ENCODE results near the gene ARMC12. TPM values are rescaled to one million over a fixed set of nuclear protein-coding genes. Genes with fewer than 3 reads are reported as not detected.
A peak's percentile ranks its signal among the peaks of the same experiment; 100 is the strongest.

The ARMC12 gene
- total and polyA plus RNA-seq, 4 donors = 0.20 to 1.1 (median 0.76) TPM

- TF ChIP-seq CTCF (IDR thresholded peaks at IDR 0.05; ENCODE audit: control extremely low read depth, extremely low read depth) = no peak
- no peaks in the 10 kb centered on the region for H3K9me3 ChIP-seq (ENCODE audit: control insufficient read depth in 4 of 4, insufficient read depth in 3 of 4, low read length in 3 of 4)
- peak in 2 of 3 donors; percentile 14 to 45 for DNase-seq
- H3K4me3 ChIP-seq = no peak overlapping the region
- no peaks in the 10 kb centered on the region for H3K36me3 ChIP-seq (ENCODE audit: control insufficient read depth in 4 of 4, insufficient read depth in 4 of 4, low read length in 4 of 4)
- H3K27ac ChIP-seq (ENCODE audit: low read depth in 1 of 2, low read length in 1 of 2) = no peak overlapping the region
- H3K9ac ChIP-seq (ENCODE audit: insufficient read depth in 1 of 2, low read length in 2 of 2) = no peak overlapping the region
- no peak for ATAC-seq (ENCODE audit: insufficient read depth, low FRiP score)
- peaks cover 0 to under 1% (median 0%) of the 10 kb centered on the region in 3 donors for H3K27me3 ChIP-seq (ENCODE audit: control insufficient read depth in 3 of 3, insufficient read depth in 3 of 3, low read length in 2 of 3)
- peaks cover 0 to 5% (median 0%) of the 10 kb centered on the region in 5 donors for H3K4me1 ChIP-seq (ENCODE audit: control insufficient read depth in 5 of 5, insufficient read depth in 5 of 5, low read length in 5 of 5)
- WGBS, 2 donors = 46 to 57% methylated on average over 10 of the region's 10 CpGs
These were observed 20.8 kb downstream of the ARMC12 start for GRCh38 chr6:35757456-35758123.

- H3K9me3 ChIP-seq (ENCODE audit: control insufficient read depth in 4 of 4, insufficient read depth in 3 of 4, low read length in 3 of 4) = no peaks in the 10 kb centered on the region
- ATAC-seq (ENCODE audit: insufficient read depth, low FRiP score) = no peak
- peaks cover 0 to 4% (median 0%) of the 10 kb centered on the region in 5 donors for H3K4me1 ChIP-seq (ENCODE audit: control insufficient read depth in 5 of 5, insufficient read depth in 5 of 5, low read length in 5 of 5)
- no peaks in the 10 kb centered on the region for H3K36me3 ChIP-seq (ENCODE audit: control insufficient read depth in 4 of 4, insufficient read depth in 4 of 4, low read length in 4 of 4)
- no peak overlapping the region for H3K4me3 ChIP-seq
- H3K27me3 ChIP-seq (ENCODE audit: control insufficient read depth in 3 of 3, insufficient read depth in 3 of 3, low read length in 2 of 3) = peaks cover 0 to 18% (median 13%) of the 10 kb centered on the region in 3 donors
- no peak overlapping the region for H3K27ac ChIP-seq (ENCODE audit: low read depth in 1 of 2, low read length in 1 of 2)
- no peak for DNase-seq
- WGBS, 2 donors = 82 to 86% methylated on average over 3 of the region's 3 CpGs
- no peak overlapping the region for H3K9ac ChIP-seq (ENCODE audit: insufficient read depth in 1 of 2, low read length in 2 of 2)
- no peak for TF ChIP-seq CTCF (IDR thresholded peaks at IDR 0.05; ENCODE audit: control extremely low read depth, extremely low read depth)
These were observed 22.6 kb downstream of the ARMC12 start for GRCh38 chr6:35759426-35759825.

- Histone ChIP-seq H3K9me3 (ENCODE audit: control insufficient read depth in 4 of 4, insufficient read depth in 3 of 4, low read length in 3 of 4) (no peaks in the 10 kb centered on the region), H3K4me3 (no peak overlapping the region), H3K27me3 (ENCODE audit: control insufficient read depth in 3 of 3, insufficient read depth in 3 of 3, low read length in 2 of 3) (peaks cover 0 to 24% (median 16%) of the 10 kb centered on the region in 3 donors), H3K4me1 (ENCODE audit: control insufficient read depth in 5 of 5, insufficient read depth in 5 of 5, low read length in 5 of 5) (peaks cover 0 to 2% (median 0%) of the 10 kb centered on the region in 5 donors), H3K27ac (ENCODE audit: low read depth in 1 of 2, low read length in 1 of 2) (no peak overlapping the region), H3K36me3 (ENCODE audit: control insufficient read depth in 4 of 4, insufficient read depth in 4 of 4, low read length in 4 of 4) (no peaks in the 10 kb centered on the region), H3K9ac (ENCODE audit: insufficient read depth in 1 of 2, low read length in 2 of 2) (no peak overlapping the region)
- 52 to 88% methylated on average over 23 of the region's 23 CpGs for WGBS, 2 donors
- DNase-seq (no peak), ATAC-seq (ENCODE audit: insufficient read depth, low FRiP score) (no peak)
- TF ChIP-seq CTCF (IDR thresholded peaks at IDR 0.05; ENCODE audit: control extremely low read depth, extremely low read depth) = no peak
These were observed 28.9 kb downstream of the ARMC12 start for GRCh38 chr6:35765739-35766138.
